ENCODE results near the gene SPCS2.
"Not testable (repeated sequence)": the region's sequence is repeated elsewhere in the genome, so short reads cannot be mapped to it uniquely, and the experiment has no call there.

SPCS2 gene

DNA sequence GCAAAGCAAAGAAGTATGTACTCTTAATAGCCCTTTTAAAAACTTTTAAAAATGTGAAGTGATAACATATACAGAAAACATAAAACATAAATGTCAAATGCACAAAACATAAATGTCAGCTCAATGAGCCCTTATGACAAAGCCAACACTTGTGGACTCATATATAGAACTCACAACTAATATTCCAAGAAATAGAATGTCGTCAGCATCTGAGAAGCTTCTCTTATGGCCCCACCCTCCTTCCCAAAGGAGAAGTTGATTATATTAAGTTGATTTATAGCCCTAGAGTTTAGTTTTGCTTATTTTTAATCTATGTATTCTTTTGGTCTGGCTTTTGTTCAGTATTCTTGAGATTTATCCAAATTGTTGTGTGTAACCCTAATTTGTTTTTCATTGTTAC lies 53.5 kb downstream of the SPCS2 start:
- DNase-seq: no peak

GRCh38 chr11:75004215-75004614 lies 55.1 kb downstream of the SPCS2 start:
- DNase-seq: no peak

DNA sequence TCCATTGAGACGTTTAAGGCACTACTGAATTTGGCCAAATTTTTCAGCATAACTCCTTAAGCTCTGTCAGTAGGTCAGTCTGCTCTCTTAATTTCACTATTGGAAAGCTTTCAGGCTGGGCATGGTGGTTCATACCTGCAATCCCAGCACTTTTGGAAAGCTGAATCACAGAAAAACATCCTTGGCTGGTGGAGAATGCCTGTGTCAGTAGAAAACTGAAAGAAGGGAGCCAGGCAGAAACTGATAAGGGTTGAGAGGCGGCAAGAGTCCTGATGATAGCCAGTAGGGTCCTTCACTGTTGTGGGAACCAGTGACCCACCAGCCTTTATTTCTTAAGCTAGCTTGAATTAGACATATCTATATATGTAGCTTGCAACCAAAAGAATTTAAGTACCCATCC lies 62.3 kb downstream of the SPCS2 start:
- DNase-seq: no peak

- DNase-seq: no peak
Observed at GRCh38 chr11:75011872-75012271, 62.8 kb downstream of the SPCS2 start.

GRCh38 chr11:75013051-75013450 lies 64.0 kb downstream of the SPCS2 start:
- DNase-seq: no peak

- DNase-seq: no peak
Observed at GRCh38 chr11:75014129-75014528, 65.1 kb downstream of the SPCS2 start.

DNA sequence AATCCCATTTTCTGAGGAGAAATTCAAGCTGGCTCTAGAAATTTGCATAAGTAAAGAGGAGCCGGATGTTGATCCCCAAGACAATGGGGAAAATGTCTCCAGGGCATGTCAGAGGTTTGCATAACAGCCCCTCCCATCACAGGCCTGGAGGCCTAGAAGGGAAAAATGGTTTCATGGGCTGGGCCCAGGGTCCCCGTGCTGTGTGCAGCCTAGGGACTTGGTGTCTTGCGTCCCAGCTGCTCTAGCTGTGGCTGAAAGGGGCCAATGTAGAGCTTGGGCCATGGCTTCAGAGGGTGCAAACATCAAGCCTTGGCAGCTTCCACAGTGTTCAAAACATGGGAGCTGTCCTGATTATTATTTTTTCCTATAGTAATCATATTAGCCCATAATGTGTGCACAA lies 70.1 kb downstream of the SPCS2 start:
- not testable (repeated sequence) for DNase-seq

GRCh38 chr11:75020328-75020727 lies 71.3 kb downstream of the SPCS2 start:
- DNase-seq: not testable (repeated sequence)

- no peak for DNase-seq
Observed at GRCh38 chr11:75022296-75022695, 73.2 kb downstream of the SPCS2 start.

DNA sequence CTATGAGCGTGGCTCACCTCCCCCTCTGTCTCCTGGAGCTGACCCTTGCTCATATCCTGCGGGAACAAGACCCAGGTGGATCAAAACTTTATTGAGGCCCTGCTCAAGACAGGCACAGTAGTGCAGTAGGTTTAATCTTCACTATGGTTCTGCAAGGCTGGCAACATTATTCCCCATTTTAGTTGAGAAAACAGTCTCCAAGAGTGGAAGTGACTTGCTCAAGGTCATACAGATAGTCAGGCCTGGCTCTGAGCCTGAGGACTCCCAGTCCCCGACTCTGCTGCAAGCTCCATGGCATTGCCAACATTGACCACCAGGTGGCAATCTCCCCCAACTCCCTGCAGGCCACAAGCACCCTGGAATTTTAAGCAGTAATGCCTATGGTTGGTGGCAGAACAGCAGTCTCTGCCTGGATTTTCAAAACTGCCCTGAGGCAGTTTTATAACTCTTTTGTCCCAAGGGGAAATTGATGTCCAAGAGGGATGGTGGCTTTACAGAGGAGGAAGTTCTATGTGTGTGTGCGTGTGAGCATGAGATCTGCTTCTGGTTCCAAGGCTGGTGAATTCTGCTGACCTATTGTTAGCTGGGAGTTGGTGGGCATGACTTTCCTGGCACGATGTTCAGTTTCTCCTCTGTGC lies 73.8 kb downstream of the SPCS2 start:
- peak; percentile 48 for DNase-seq

GRCh38 chr11:75023446-75024067 lies 74.5 kb downstream of the SPCS2 start:
- no peak for DNase-seq

DNA sequence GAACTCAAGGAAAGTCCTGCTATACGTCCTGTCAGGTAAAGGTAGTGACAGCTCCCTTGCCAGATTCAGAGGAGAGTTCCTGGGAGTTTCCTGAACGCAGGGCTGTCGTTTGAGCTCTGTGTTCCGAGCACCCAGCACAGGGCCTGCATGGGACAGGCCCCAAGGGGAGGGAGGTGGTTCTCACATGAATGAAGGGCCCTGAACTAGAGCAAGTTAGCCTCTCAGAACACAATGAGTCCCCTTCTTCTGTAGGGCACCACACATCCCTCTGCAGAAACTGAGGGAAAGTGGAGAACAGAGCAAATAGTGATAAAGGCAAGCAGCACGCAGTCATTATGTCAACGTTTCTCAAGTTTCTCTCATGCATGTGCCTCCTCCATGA lies 75.0 kb downstream of the SPCS2 start:
- no peak for DNase-seq

DNA sequence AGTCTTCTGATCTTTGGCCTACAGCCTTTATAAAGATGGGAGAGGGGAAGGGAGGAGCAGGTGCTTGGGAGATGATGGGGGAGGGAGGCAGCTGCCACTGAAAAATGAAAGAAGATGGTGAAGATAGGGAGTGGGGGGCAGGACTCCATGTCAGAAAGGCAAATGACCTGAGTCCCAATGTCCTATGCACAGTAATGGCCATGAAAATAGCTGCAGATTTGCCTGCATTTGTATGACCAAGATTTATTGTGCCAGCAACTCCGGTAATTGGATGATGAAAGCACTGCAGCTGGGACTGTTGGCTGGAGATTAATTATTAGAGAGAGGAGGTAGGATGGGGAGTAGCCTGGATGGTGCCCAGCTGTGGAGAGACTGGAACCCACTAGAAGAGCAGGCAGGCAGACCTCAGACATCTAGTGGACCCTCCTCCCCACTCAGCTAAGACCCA lies 75.7 kb downstream of the SPCS2 start:
- DNase-seq: no peak

GRCh38 chr11:75025561-75025960 lies 76.5 kb downstream of the SPCS2 start:
- DNase-seq: no peak

- no peak for DNase-seq
Observed at GRCh38 chr11:75028321-75028720, 79.3 kb downstream of the SPCS2 start.

Measured in NCI-H146 (cell line).